Muscle of leg (tissue), 11 donors: ENCODE measurements around the gene ENDOV. TPM values are rescaled to one million over a fixed set of nuclear protein-coding genes. Genes with fewer than 3 reads are reported as not detected.

Experiments used
- DNase-seq: peaks from one replicate; pipeline ENCODE4 v3.0.0; 2013
- H3K27ac ChIP-seq: one replicate; pipeline ENCODE4 v1.5.1; 2013; ENCODE audit warnings: mild to moderate bottlenecking, low read length, control low read depth
- H3K27me3 ChIP-seq: one replicate; pipeline ENCODE4 v1.6.1; 2013; ENCODE audit warnings: low read length; ENCODE audit not compliant: control insufficient read depth, insufficient read depth
- H3K36me3 ChIP-seq: one replicate; pipeline ENCODE4 v1.6.1; 2013; ENCODE audit warnings: low read length; ENCODE audit not compliant: control insufficient read depth, insufficient read depth
- H3K4me1 ChIP-seq: one replicate; pipeline ENCODE4 v1.6.1; 2013; ENCODE audit warnings: low read length; ENCODE audit not compliant: control insufficient read depth, insufficient read depth
- H3K4me3 ChIP-seq: one replicate; pipeline ENCODE4 v1.5.1; 2013; ENCODE audit warnings: low read length, control low read depth
- H3K9me3 ChIP-seq: replicated peaks from 2 replicates; pipeline ENCODE4 v1.6.1; 2013; ENCODE audit warnings: low read depth, low read length; ENCODE audit not compliant: control insufficient read depth
- WGBS: methylation state at CpG from one replicate; pipeline ENCODE4 v1.1.5; 2013; ENCODE audit warnings: missing lambda C conversion rate; ENCODE audit not compliant: insufficient coverage; 5-methylcytosine and 5-hydroxymethylcytosine counted together
- polyA plus RNA-seq, 8 donors: library from polyadenylated mRNA; unstranded; fragments of 120-200 nt; gene quantifications; one replicate each; pipeline versions ENCODE4 v1.2.1 to v1.2.3, GENCODE V29; 2013; ENCODE audit warnings: inconsistent platforms in 1 of 8, low replicate concordance in 1 of 8; ENCODE audit not compliant: insufficient read length in 8 of 8, insufficient read depth in 1 of 8
- total RNA-seq: library from RNA; stranded (reverse); fragments of 120-200 nt; gene quantifications from one replicate; pipeline ENCODE4 v1.2.4, GENCODE V29; 2013

ENDOV gene
- total and polyA plus RNA-seq, 9 donors, result 11.3 to 23.8 (median 19.6) TPM

DNA sequence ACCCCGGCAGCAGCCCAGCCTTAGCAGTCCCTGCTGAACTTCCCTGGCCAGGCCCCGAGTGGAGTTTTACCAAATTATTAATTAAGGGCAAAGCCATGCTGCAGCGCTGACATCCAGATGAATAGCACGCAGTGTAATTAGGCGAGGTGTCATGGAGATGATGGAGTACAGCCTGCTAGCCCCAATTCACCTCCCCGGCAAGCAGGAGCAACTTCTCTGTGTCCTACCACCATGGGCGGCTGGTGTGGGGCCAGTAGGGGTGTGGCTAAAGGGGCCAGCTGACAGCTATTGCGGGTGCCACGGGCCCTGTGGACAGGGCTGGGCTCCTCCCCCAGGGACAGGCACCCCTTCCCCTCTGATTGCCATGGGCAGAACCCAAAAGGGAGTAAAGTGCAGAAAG, 24.5 kb downstream of the ENDOV start:
- Histone ChIP-seq H3K27ac (no peak overlapping the region), H3K27me3 (peaks cover 10% of the 10 kb centered on the region), H3K4me3 (no peak overlapping the region), H3K9me3 (no peaks in the 10 kb centered on the region), H3K36me3 (no peaks in the 10 kb centered on the region), H3K4me1 (no peaks in the 10 kb centered on the region)
- DNase-seq, result no peak
- 53% methylated on average over 7 of the region's 9 CpGs for WGBS

DNA sequence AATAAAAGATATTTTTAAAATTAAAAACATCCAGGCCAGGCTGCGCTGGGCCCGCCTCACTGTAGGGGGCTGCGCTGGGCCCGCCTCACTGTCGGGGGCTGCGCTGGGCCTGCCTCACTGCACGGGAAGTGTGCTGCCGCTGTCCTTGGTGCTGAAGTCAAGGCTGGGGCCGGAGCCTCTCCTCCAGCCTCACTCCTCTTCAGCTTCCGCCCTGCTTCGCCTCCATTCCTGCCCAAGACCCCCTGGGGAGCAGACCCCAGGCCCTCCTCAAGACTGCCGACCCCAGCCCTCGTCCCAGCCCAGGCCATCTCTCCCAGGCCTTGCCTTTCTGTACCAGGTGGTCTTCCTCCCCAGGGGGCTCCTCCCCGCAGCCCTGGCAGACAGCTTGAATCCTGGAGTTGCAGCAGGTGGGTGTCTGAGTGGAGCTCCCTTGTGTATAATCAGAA, 26.2 kb downstream of the ENDOV start:
- H3K27ac ChIP-seq, result no peak overlapping the region
- no peaks in the 10 kb centered on the region for H3K4me1 ChIP-seq
- 2% methylated on average over 13 of the region's 14 CpGs for WGBS
- H3K4me3 ChIP-seq, result no peak overlapping the region
- no peaks in the 10 kb centered on the region for H3K9me3 ChIP-seq
- no peaks in the 10 kb centered on the region for H3K36me3 ChIP-seq
- H3K27me3 ChIP-seq, result peaks cover 10% of the 10 kb centered on the region
- DNase-seq, result peak; percentile 74

DNA sequence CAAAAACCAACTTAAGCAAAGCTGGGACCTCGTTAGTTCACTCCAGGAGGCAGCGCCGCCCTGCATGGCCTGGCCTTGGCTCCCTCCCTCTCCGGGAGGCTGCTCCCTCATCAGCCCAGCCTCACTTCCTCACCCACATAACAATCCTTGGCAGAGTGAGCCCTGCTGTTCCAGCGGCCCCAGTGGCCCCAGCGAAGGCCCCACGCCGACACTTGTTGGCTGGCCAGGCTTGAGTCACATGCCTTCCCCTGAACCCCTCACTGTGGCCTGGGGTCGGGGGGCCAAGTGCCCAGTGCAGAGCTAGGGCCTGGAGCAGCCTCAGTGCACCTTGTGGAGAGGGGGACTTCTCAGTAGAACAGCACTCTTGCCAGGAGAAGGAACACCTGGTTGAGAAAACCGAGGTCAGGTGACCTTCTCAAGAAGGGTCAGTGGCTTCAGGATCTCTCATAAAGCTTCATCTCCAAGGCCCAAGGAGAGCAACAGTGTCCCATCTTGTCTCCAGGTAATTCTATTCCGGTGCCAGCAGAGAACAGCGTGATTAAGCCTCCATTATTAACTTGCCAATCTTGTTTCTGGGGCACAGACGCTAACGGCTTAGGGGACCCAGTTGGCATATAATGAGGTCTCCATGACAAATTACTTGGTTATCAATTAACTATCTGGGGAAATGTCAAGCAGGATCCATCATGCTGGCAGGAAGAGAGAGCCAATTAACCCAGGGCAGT, 26.8 kb downstream of the ENDOV start:
- DNase-seq, result no peak
- WGBS, result 82% methylated on average over 12 of the region's 14 CpGs

DNA sequence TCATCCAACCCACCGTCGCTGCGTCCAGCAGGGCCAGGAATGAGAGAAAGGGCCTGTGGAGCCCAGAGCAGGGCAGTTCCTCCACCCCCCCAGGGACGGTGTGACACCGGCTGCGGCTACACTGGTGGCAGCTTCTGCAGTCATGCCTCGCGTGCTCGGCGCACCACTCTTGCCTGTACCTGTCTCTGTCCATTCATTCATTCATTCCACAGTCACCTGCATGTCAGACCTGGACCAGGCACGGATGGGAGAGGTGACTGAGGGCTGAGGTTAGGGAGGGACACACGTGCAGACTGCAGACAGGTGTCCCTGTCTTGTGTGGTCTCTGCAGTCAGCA, 27.3 kb downstream of the ENDOV start:
- Histone ChIP-seq H3K36me3 (no peaks in the 10 kb centered on the region), H3K27me3 (peaks cover 10% of the 10 kb centered on the region), H3K27ac (no peak overlapping the region), H3K9me3 (no peaks in the 10 kb centered on the region), H3K4me3 (no peak overlapping the region), H3K4me1 (no peaks in the 10 kb centered on the region)
- 84% methylated on average over 8 of the region's 12 CpGs for WGBS
- DNase-seq, result no peak

More for the DNA sequence above, 26.8 kb downstream of the ENDOV start:
- H3K27me3 ChIP-seq, result peaks cover 10% of the 10 kb centered on the region
- no peaks in the 10 kb centered on the region for H3K36me3 ChIP-seq
- H3K27ac ChIP-seq, result no peak overlapping the region
- H3K4me1 ChIP-seq, result no peaks in the 10 kb centered on the region
- H3K9me3 ChIP-seq, result no peaks in the 10 kb centered on the region
- H3K4me3 ChIP-seq, result no peak overlapping the region

DNA sequence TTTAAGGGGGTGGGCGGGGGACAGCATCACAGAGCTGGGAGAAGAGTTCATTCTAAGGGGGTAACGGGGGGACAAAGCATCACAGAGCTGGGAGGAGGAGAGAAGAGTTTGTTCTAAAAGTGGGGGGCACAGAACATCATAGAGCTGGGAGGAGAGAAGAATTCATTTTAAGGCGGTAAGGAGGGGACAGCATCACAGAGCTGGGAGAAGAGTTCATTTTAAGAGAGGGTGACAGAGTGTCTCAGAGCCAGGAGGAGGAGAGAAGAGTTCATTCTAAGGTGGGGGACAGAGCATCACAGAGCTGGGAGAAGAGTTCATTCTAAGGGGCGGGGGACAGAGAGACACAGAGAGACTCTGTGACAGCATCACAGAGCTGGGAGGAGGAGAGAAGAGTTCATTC, 27.8 kb downstream of the ENDOV start:
- Histone ChIP-seq H3K27ac (no peak overlapping the region), H3K27me3 (peaks cover 10% of the 10 kb centered on the region), H3K36me3 (no peaks in the 10 kb centered on the region), H3K4me1 (no peaks in the 10 kb centered on the region), H3K4me3 (no peak overlapping the region), H3K9me3 (no peaks in the 10 kb centered on the region)
- 80% methylated on average over 3 of the region's 4 CpGs for WGBS
- DNase-seq, result no peak

DNA sequence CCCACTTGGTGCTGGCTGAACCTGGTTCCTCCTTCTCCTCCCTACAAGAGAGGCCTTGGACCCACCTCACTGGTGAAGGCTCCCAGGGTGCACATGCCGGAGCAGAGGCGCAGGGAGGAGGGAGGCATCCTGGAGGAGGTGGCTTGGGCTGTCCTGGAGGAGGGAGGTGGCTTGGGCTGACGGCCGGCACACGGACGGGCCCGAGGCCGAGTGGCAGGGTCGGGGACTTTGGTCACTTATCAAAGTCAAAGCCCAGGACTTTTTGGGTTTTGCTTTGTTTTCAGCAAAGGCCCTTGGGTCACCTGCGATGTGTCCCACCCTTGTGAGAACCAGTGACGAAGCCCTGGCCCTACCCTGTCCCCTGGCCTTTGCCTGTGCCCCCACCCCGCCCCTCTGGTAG, 28.5 kb downstream of the ENDOV start:
- Histone ChIP-seq H3K36me3 (no peaks in the 10 kb centered on the region), H3K27ac (no peak overlapping the region), H3K27me3 (peaks cover 10% of the 10 kb centered on the region), H3K4me1 (no peaks in the 10 kb centered on the region), H3K9me3 (no peaks in the 10 kb centered on the region), H3K4me3 (no peak overlapping the region)
- no peak for DNase-seq
- WGBS, result 41% methylated on average over 10 of the region's 12 CpGs

DNA sequence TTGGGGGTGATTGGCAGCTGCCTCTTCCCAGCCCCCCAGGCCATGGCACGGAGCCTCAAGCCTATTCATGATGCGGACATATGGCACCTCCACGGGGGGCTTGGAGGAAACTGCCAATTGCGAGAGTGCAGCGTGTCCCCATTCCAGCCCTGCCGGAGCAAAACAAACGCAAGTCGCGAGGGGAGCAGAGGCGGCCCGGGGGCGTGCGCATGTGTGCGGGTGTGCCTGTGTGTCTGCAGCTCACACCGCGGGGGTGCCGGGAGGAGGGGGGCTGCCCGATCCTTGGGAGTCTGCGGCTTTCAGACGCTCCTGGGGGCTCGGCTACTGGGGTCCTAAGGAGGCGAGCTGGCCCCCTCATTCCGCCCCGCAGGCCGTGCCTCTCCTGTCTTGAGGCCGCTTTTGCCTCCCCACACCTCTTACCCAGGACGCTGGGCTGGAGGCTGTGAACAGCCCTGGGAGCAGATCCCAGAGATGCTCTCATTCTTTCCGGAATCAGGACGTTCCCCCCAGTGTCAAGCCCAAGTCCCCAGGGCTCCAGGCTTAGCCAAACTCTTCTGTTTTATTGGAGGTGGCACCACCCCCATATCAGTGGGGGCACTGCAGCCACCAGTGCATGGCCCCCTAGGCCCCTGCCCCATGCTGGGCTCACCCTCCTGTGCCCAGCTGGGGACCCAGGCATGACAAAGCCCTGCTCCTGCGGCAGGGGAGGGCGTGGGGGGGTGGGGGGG, 29.1 kb downstream of the ENDOV start:
- H3K36me3 ChIP-seq, result no peaks in the 10 kb centered on the region
- no peaks in the 10 kb centered on the region for H3K9me3 ChIP-seq
- DNase-seq, result no peak
- no peaks in the 10 kb centered on the region for H3K4me1 ChIP-seq
- no peak overlapping the region for H3K27ac ChIP-seq
- peaks cover 10% of the 10 kb centered on the region for H3K27me3 ChIP-seq
- WGBS, result 6% methylated on average over 27 of the region's 31 CpGs
- no peak overlapping the region for H3K4me3 ChIP-seq

DNA sequence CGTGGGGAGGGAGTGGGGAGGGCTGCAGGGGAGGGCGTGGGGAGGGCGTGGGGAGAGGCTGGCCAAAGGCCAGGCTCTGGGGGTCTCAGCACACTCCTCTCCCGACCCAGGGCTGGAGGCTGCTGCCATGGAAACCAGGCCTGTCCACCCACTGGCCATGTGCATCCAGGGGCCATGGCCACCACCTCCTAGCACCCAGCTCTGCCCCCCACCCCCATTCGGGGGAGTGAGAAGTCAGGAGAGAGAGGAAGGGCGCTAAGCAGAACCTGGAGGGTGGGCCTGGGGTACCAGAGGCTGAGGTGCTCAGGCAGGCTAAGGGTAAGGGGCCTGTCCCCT, 29.6 kb downstream of the ENDOV start:
- H3K36me3 ChIP-seq, result no peaks in the 10 kb centered on the region
- H3K4me1 ChIP-seq, result no peaks in the 10 kb centered on the region
- DNase-seq, result no peak
- WGBS, result 0% methylated on average over 1 of the region's 6 CpGs
- no peak overlapping the region for H3K27ac ChIP-seq
- H3K27me3 ChIP-seq, result peaks cover 10% of the 10 kb centered on the region
- no peak overlapping the region for H3K4me3 ChIP-seq
- no peaks in the 10 kb centered on the region for H3K9me3 ChIP-seq

DNA sequence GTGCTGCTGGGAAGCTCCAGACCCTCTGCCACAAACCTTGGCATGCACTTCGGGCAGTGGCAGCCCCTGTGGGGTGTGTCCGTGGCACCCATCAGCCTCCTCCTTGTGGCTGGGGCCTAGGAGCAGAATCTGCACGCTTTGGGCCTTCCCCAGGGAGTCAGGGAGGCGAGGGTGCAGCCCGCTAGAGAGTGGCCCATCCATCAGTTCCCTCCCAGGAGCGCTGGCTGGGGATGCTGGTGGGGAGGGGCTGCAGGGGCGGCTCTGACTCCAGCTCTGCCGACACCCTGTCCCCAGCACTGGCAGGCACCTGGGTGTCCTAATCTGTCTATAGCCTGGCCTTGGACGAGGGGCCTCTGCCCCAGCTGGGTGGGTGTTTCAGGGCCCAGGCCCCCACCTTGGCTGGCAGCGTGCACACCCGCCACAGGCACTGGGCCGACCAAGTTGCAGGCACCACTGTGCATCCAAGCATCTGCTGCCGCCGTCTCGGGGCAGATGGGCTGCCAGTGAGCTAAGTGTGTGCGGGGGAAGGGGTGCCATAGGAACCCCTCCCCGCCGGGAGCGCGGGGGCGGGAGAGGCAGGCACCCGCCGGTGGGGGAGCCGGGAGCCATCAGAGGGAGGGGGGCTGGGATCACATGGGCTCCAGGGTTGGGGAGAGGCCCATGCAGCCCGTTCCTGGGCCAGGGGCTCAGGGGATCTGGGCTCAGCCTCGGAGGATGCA, 30.2 kb downstream of the ENDOV start:
- Histone ChIP-seq H3K4me1 (no peaks in the 10 kb centered on the region), H3K36me3 (no peaks in the 10 kb centered on the region), H3K9me3 (no peaks in the 10 kb centered on the region), H3K27ac (no peak overlapping the region), H3K27me3 (peaks cover 10% of the 10 kb centered on the region), H3K4me3 (no peak overlapping the region)
- 42% methylated on average over 15 of the region's 26 CpGs for WGBS
- DNase-seq, result no peak

DNA sequence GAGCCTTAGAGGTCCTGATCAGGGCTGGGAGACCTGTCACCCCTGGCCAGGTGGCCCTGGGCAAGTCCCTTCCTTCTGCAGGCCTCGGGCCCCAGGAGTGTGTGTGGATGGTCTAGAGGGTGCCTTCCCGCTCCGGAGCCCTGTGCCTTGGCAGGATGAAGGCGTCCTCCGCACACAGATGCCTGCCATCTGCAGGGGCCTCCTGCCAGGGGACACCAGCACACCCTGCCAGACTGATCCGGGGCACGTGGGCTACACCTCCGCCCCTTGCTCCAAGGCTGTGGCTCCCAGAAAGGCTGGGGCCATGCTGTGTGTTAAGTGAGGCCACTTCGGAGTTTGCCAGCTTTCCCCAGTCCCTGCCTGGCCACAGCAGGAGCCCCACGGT, 30.8 kb downstream of the ENDOV start:
- WGBS, result 70% methylated on average over 2 of the region's 10 CpGs

More for the DNA sequence above, 30.8 kb downstream of the ENDOV start:
- Histone ChIP-seq H3K27me3 (peaks cover 10% of the 10 kb centered on the region), H3K4me3 (no peak overlapping the region), H3K4me1 (no peaks in the 10 kb centered on the region), H3K27ac (no peak overlapping the region), H3K9me3 (no peaks in the 10 kb centered on the region), H3K36me3 (no peaks in the 10 kb centered on the region)
- DNase-seq, result no peak
